Ramos (cell line): ENCODE results near the gene ZMIZ2.

Experiments used
- in situ Hi-C: fragments of 300-500 bp; cut with MboI; formaldehyde crosslinking; loops from one replicate; pipeline ENCODE4 v1.14.3; 2022; ENCODE audit warnings: low sequenced_read_pairs; ENCODE audit not compliant: unreplicated experiment

ZMIZ2 gene

DNA sequence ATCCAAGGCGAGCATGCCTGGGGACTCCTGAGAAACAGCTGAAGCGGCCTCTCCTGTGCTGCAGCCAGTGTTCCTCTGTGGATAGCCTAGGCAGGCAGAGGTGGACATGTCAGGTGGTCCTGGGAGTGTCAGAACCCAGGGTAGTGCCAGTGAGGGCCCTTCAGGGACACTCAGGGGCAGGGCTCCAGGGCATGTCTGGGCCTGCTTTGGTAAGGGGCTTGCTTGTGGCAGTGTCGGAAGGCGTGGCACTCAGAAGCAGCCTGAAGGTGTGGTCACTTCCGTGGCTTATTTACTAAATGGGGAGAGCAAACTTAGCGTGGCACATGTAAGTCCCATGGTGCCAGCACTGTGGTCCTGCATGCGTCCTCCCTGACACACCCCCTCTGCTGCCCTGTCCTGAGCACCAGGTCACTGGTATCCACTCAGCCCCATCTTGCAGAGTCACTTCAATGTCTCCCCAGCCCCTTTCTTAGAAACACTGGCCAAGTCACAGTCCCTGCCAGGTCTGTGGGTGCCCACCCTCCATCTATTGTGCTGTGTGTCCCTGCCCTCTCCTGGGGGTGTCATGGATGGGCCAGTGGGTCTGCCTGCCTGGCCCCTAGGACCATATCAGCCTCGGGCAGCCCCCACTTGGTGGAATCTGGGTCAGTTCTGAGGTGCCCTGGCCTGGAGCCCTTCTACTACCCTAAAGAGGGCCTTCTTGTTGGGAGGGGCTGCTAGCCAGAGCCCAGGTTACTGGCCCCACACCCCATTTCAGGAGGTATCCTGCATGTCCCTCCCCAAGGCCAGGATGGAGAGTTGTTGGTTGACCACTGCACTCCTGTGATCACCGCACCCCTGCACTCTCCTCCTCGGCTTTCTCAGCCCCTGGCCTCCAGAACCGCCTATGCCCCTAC is 6.4 kb downstream of the ZMIZ2 start:
- in situ Hi-C loops: no loop called here

DNA sequence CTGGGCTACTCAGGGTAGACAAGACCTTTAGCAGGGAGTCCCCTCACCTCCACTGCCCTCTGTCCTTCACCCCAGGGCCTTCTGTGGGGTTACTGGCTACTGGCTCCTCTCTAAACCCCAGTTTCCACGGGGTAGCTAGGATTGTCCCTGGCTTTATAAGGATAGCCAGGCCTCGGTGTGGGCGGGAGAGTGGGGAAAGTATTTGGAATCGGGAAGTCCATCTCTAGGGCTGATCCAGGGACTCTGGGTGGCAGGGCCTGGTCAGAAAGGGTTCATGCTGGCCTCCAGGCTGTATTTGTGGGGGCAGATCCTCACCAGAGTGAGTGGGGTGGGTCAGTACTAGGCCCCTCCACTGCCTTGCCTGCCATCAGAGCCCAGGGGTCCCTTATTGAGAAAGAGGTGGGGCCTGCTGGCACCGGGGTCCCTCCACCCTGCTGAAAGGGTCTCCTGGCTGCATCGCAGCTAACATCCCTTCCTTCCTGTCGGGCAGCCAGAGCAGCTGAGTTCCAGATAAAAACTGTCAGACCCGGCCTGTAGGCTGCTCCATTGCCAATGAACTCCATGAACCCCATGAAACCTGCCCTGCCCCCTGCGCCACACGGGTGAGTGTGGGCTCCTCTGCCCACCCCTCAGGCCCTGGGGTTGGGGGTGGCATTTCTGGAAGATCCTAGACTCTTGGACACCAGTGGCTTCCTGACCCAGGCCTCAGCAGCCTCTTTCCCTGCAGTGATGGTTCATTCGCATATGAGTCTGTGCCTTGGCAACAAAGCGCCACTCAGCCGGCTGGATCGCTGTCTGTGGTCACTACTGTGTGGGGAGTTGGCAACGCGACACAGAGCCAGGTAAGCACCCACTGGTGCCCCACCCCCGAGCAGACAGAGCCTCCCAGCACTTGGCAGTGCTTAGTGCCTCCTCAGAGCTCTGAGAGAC is 7.3 kb downstream of the ZMIZ2 start:
- in situ Hi-C loops: no loop called here

DNA sequence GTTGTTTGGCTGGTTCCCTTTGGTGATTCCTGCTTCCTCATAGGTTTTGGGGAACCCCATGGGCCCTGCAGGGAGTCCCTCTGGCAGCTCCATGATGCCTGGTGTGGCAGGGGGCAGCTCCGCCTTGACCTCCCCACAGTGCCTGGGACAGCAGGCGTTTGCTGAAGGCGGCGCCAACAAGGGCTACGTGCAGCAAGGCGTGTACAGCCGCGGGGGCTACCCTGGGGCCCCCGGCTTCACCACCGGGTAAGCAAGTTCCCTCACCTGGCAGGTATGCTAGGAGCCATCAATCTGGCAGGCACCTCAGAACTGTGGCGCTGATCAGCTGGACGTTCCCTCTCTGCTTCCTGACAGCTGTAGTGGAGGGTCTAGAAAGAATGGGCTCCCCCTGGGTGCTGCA is 8.3 kb downstream of the ZMIZ2 start:
- in situ Hi-C loops: no loop called here

DNA sequence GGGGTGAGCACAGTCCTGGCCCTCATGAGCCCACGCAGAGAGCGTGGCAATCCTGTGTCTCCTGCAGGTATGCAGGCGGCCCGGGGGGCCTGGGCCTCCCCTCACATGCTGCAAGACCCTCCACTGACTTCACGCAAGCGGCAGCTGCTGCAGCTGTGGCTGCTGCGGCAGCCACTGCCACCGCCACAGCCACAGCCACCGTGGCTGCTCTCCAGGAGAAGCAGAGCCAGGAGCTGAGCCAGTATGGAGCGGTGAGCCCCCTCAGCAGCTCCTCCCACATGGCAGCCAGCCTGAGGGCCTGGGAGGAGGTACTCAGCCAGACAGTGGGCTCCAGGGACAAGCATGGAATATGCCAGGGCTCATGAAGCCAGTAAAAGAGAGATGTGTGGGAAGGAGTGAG is 8.7 kb downstream of the ZMIZ2 start:
- in situ Hi-C loops: no loop called here

DNA sequence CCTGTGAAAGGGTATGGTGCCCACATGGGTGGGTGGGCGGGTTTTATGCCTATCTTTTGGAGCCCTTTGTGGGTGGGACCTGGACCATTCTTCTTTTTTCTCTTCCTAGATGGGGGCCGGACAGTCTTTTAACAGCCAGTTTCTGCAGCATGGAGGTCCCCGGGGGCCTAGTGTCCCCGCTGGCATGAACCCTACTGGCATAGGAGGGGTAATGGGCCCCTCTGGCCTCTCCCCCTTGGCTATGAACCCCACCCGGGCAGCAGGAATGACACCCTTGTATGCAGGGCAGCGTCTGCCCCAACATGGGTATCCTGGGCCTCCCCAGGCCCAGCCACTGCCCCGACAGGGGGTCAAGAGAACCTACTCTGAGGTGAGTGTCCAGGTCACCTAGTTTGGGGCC is 9.1 kb downstream of the ZMIZ2 start:
- in situ Hi-C loops: no loop called here

DNA sequence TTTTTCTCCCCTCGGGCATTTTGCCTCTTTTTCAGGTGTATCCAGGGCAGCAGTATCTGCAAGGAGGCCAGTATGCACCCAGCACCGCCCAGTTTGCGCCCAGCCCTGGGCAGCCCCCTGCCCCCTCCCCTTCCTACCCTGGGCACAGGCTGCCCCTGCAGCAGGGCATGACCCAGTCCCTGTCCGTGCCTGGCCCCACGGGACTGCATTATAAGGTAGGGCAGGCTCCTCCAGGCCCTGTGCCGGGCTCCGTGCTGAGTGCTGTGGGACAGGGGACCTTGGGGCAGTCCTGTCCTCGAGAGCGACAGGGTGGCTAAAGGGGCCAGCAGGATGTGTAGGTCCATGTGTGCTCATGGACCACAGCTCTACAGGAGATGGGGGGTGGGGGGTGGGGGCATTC is 10.6 kb downstream of the ZMIZ2 start:
- in situ Hi-C loops: no loop called here

DNA sequence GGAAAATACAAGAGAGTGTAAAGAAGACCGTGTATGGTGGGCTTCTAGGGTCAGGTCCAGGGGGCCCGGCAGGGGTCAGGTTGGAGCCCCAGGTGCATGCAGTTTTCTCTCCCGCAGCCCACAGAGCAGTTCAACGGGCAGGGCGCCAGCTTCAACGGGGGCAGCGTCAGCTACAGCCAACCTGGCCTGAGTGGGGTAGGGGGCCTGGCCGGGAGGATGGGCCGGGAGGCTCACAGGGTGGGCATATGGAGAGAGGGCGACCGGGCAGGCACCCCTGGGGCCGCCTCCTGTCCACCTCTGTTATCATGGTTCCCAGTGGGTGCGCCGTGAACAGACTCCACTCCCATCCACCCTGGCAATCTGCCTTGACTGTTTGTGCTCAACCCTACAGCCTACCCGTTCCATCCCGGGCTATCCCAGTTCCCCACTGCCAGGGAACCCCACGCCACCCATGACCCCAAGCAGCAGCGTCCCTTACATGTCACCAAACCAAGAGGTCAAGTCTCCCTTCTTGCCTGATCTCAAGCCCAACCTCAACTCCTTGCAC is 11.5 kb downstream of the ZMIZ2 start:
- in situ Hi-C loops: no loop called here

DNA sequence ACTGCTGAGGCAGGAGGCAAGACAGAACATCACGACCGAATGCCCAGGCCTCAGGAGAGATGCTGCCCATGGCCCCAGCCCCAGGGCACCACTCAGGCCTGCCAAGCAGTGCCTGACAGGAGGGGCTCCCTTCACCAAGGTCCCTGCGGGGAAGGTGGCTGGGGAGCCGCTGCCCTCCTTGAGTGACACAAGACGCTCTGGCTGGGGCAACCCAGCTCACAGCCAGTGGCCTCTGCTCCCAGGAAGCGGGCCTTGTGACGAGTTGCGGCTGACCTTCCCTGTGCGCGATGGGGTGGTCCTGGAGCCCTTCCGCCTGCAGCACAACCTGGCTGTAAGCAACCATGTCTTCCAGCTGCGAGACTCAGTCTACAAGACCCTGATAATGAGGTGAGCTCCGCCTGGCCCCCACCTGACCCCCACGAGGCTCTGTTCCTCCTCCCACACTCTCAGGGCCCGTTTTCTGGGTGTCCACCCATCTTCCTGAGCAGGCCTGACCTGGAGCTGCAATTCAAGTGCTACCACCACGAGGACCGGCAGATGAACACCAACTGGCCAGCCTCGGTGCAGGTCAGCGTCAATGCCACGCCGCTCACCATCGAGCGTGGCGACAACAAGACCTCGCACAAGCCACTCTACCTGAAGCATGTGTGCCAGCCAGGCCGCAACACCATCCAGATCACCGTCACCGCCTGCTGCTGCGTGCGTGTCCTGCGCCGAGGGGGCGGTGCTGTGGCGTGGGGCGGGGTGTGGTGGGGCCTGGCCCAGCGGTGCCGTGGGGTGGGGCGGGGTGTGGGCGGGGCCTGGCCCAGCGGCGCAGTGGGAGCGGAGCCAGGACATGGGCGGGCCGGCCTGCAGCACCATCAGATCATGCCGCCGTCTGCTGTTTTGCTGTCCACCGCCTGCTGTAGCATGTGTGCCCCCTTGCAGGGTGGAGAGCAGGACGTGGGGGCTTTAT is 12.8 kb downstream of the ZMIZ2 start:
- in situ Hi-C loops: no loop called here

DNA sequence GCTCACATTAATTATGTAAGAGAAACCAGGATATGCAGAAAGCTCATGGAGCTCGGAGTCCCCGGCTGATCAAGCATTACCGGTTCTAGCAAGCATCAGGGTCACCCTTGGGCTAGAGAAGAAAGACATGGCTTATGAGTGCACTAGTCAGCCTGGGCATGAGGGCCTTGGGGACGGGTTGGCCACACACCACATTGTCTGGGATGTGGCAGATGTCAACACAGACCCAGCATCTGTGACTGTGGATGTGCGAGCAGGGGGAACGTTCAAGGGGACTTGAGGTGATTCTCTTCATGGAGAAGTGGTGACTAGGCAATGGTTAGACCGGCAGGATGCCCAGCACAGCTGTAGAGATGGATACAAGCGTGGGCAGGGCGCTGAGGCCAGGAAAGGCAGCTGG is 13.7 kb downstream of the ZMIZ2 start:
- in situ Hi-C loops: no loop called here

DNA sequence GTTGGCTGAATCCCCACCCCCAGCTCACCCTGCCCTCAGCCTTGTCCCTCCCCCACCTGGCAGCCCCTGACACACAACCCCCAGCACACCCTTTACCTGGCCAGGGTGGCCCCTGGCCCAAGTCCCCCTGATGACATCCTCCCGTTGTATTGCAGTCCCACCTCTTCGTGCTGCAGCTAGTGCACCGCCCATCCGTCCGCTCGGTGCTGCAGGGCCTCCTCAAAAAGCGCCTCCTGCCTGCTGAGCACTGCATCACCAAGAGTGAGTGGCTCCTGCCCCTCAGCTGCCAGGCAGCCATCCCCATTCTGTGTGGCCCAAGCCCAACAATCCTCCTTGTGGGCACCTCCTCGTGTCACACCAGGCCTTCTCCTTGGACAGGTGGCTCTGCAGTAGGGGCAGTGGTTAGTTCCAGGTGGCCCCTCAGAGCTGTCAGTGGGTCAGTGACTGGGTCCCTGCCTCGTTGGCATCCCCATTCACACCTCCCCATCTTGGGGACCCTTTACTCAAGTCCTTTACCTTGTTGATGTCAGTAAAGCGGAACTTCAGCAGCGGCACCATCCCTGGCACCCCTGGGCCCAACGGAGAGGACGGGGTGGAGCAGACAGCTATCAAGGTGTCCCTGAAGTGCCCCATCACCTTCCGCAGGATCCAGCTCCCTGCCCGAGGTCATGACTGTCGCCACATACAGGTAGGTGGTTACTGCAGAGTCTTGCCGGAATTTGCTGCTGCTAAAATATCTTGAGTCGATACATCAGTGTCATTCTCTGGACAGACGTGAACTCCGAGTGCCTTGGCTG is 14.3 kb downstream of the ZMIZ2 start:
- in situ Hi-C loops: no loop called here

DNA sequence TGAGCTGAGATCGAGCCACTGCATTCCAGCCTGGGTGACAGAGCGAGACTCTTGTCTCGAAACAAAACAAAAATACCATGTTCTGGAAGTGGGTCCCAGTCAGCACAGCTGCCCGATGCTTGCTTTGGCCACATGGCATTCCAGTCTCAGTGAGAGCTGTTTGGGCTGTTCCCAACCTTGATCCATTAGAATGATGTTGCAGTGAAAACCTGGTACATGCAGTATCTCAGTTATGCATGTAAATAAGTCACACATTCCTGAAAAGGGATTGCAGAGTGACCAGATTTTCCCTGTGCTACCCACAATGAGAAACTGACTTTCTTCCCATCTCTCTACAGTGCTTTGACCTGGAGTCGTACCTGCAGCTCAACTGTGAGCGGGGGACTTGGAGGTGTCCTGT is 15.4 kb downstream of the ZMIZ2 start:
- in situ Hi-C loops: no loop called here

DNA sequence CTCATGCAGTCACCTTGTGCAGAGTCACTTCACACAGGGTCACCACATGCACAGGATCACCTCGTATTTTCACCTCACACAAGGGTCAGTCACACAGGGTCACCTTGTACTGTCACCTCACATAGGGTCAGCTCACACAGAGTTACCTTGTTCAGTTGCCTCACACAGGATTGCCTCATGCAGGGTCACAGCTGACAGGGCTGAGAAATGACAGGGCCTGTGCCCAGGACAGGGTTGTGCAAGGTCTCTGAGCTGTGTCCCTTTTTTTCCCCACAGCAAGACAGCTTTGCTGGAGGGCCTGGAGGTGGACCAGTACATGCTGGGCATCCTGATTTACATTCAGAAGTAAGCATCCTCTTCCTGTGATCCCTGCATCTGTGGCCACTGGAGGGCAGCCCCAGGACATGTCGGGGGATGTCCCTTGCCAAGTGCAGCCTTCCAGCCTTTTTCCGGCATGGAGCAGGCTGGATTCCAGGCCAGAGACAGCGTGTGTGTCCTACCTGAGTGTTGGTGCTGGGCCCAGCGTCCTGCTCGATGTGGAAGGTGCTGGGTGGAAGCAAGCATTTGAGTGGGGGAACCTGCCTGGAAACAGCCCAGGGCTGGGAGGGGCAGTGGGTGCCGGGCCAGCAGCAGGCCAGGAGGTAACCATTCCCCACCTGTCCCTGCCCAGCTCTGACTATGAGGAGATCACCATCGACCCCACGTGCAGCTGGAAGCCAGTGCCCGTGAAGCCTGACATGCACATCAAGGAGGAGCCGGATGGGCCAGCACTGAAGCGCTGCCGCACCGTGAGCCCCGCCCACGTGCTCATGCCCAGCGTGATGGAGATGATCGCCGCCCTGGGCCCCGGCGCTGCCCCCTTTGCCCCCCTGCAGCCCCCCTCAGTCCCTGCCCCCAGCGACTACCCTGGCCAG is 16.3 kb downstream of the ZMIZ2 start:
- in situ Hi-C loops: no loop called here

DNA sequence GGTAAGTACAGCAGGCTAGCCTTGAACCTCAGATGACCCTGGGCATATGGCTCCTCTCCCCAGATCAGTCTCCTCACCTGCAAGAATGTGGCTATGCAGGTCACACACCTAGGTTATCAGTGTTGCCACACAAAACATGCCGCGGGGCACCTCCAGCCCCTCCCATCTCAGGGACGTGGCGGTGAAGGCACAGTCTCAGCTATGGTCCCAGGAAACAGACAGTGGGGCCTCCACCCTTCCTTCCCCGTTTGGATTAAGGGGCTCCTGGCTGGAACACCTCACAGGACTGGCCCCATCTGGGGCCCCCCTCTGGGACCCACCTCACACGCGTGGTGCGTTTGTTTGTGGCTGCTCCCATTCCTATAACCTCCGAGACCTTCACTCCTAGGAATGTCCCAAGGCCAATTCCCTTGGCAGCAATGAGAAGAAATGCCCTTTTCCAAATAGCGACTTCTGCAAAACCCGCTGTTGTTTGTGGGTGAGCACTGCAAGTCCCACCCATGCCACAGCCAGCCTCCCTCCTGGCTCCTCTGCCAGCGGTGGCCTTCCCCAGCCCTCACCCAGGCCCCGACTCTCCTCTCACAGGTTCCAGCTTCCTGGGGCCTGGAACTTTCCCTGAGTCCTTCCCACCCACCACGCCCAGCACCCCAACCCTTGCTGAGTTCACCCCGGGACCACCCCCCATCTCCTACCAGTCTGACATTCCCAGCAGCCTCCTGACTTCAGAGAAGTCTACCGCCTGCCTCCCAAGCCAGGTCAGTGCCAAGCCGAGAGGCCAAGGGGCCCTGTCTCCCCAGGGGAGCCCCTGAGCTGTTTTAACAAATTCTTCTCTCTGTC is 17.1 kb downstream of the ZMIZ2 start:
- in situ Hi-C loops: no loop called here

DNA sequence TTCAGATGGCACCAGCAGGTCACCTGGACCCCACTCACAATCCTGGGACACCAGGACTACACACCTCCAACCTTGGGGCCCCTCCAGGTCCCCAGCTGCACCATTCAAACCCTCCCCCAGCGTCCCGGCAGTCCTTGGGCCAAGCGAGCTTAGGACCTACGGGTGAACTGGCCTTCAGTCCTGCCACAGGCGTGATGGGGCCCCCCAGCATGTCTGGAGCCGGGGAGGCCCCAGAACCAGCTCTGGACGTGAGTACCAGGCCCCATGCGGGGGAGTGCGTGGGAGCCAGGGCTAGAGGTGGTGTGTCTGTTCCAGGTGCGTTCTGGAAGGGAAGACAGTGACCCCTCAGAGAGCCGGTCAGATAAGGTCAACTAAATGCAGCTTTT is 17.8 kb downstream of the ZMIZ2 start:
- in situ Hi-C loops: no loop called here

DNA sequence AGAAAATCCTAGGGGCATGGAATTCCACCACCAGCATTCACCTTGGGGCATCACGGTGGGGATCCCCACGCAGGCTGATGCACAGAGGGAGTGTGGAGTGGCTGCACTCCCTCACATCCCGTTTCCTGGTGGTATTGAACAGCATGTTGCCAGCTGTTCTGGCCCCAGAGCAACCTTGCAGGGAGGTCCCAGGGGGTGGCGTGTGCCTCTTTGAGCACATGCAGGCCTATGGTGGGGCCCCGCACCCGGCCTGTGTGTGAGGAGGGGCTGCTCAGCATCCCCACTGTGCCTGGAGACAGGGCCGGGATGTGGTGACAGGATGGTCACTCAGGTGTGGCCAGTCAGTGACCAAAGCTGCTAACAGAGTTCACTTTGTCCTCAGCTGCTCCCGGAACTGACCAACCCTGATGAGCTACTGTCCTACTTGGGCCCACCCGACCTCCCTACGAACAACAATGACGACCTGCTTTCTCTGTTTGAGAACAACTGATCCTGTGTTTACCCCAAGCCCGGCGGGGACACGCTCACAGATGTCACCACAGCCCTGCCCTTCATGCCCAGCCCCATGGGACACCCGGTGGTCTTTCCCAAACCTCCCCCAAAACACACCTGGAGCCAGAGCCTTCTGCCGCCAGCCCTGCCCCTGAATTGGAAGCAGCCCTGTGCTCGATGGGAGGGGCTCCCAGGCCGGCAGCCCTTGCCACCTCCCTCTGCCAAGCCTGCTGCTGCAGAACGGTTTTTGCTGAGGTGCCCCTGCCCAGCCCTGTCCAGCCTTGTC is 18.7 kb downstream of the ZMIZ2 start:
- in situ Hi-C loops: no loop called here

DNA sequence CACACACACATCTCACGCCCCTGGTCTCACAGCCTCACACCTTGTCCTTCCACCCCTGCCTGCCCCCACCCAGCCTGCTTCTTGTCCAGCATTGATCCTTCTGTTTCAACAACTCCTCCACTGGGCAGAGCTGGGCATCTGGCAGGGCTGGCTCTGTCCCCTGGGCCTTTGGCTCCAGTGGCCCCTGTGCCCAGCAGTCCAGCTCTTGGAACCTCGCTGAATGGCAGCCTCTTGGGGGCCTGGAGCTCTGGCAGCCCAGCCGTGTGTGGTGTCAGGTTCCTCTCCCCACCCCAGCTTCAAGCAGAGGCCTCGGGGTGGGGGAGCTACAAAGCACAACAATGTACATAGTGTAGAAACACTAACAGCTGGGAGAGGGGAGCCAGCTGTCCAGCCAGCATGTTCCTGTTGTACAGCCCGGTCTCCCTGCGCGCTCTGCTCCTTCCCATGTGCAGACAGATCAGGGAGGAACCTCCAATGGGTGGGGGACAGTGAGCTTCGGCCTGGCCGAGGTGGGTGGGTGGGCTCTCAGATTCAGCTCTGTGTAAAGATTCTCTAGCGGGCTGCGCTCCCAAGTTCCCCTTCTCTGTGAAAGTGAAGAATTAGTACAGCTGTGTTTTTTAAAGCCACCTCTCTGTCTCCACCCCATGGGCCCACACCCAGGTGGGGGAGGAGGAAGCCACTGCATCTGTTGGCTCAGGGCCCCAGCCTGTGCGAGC is 19.4 kb downstream of the ZMIZ2 start:
- in situ Hi-C loops: no loop called here
